Glomerular endothelial cell (primary cell): ENCODE results near the gene CENPF. TPM values are rescaled to one million over a fixed set of nuclear protein-coding genes. Genes with fewer than 3 reads are reported as not detected.
"Not testable (repeated sequence)": the region's sequence is repeated elsewhere in the genome, so short reads cannot be mapped to it uniquely, and the experiment has no call there.

ENCODE experiments used
- DNase-seq: peaks from one replicate; pipeline ENCODE4 v3.0.0-alpha.2; 2011; ENCODE audit warnings: low read depth, low spot score; ENCODE audit errors: extremely low read depth
- total RNA-seq: library from RNA; depleted of rRNA; stranded (reverse); fragments of >200 nt; gene quantifications from 2 replicates; pipeline ENCODE4 v1.2.3, GENCODE V29; 2015

CENPF gene
- total RNA-seq, 1 donor from 2014 or later: 13.1 TPM

GRCh38 chr1:214658175-214658574, 55.2 kb downstream of the CENPF start:
- DNase-seq: no peak

- no peak for DNase-seq
Observed at GRCh38 chr1:214658785-214659184, 55.8 kb downstream of the CENPF start.

GRCh38 chr1:214660190-214660589, 57.2 kb downstream of the CENPF start:
- no peak for DNase-seq

GRCh38 chr1:214660900-214661299, 57.9 kb downstream of the CENPF start:
- no peak for DNase-seq

GRCh38 chr1:214662223-214662785, 59.3 kb downstream of the CENPF start:
- no peak for DNase-seq

- no peak for DNase-seq
Observed at GRCh38 chr1:214664651-214665433, 61.8 kb downstream of the CENPF start.

- DNase-seq: no peak
Observed at GRCh38 chr1:214665606-214666110, 62.7 kb downstream of the CENPF start.

GRCh38 chr1:214666674-214667073, 63.7 kb downstream of the CENPF start:
- DNase-seq: no peak

- DNase-seq: no peak
Observed at GRCh38 chr1:214670098-214670497, 67.1 kb downstream of the CENPF start.

GRCh38 chr1:214673029-214673428, 70.0 kb downstream of the CENPF start:
- not testable (repeated sequence) for DNase-seq

GRCh38 chr1:214673576-214673975, 70.6 kb downstream of the CENPF start:
- no peak for DNase-seq

- not testable (repeated sequence) for DNase-seq
Observed at GRCh38 chr1:214675524-214675923, 72.5 kb downstream of the CENPF start.

- DNase-seq: no peak
Observed at GRCh38 chr1:214676747-214677146, 73.8 kb downstream of the CENPF start.

GRCh38 chr1:214677945-214678344, 75.0 kb downstream of the CENPF start:
- DNase-seq: no peak

GRCh38 chr1:214678386-214678785, 75.4 kb downstream of the CENPF start:
- no peak for DNase-seq

- no peak for DNase-seq
Observed at GRCh38 chr1:214683621-214684020, 80.6 kb downstream of the CENPF start.

GRCh38 chr1:214685906-214686305, 82.9 kb downstream of the CENPF start:
- no peak for DNase-seq

- no peak for DNase-seq
Observed at GRCh38 chr1:214686497-214686896, 83.5 kb downstream of the CENPF start.

- DNase-seq: no peak
Observed at GRCh38 chr1:214688891-214689290, 85.9 kb downstream of the CENPF start.

GRCh38 chr1:214694769-214695168, 91.8 kb downstream of the CENPF start:
- no peak for DNase-seq

- DNase-seq: no peak
Observed at GRCh38 chr1:214698559-214698958, 95.6 kb downstream of the CENPF start.

- DNase-seq: no peak
Observed at GRCh38 chr1:214700437-214700836, 97.4 kb downstream of the CENPF start.
